ENCODE measurements around the gene NFATC2.

Gene NFATC2

DNA sequence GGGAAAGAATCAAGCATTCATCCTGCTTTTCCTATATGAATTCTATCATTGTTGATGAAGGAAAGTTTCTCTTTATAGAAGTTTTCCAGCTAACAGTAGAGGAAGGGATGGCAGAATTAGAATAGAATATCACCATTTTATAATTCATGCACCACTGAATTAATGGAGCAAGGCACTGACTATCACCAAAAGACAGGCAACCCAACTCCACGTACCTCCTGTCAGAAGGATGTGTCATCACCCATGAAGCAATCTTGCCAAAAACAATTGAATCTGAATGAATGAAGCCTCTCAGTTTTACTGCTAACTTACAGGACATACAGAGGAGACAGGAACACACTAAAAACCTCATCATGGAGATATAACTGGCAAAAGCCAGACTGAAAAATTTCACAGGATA, 122.4 kb downstream of the NFATC2 start:
- H3K27ac ChIP-seq (ENCODE audit: low read length), result no peak overlapping the region
- H3K9me3 ChIP-seq (ENCODE audit: control insufficient read depth in 2 of 2, low read length in 2 of 2), result no peaks in the 10 kb centered on the region
- H3K27me3 ChIP-seq (ENCODE audit: control insufficient read depth in 1 of 2, insufficient read depth in 2 of 2, low read length in 2 of 2), result no peaks in the 10 kb centered on the region
- no peaks in the 10 kb centered on the region for H3K4me1 ChIP-seq (ENCODE audit: control insufficient read depth, insufficient read depth, low read length)
- H3K36me3 ChIP-seq (ENCODE audit: control insufficient read depth in 2 of 2, insufficient read depth in 2 of 2, low read length in 2 of 2), result no peaks in the 10 kb centered on the region
- H3K4me3 ChIP-seq (ENCODE audit: low read length in 2 of 2), result no peak overlapping the region
- no peak overlapping the region for H3K9ac ChIP-seq (ENCODE audit: low read length in 2 of 2)

DNA sequence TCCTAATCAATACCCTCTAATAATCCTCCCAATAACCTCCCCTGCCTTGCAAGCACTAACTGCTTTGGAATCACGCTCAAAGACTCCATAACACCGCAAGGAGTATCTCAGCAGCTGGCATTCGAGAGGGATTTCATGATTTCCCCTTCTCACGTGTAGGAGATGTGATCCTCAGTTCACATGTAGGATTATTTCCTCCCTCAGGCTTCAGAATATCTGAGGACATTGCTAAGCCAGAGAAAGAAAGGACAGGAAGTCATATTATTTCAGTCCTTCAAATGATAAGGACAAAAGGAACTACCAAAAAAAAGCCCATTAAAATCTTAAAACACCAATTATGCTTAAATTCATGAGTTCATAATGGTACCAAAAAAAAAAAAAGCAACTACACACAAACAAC, 122.9 kb downstream of the NFATC2 start:
- Histone ChIP-seq H3K4me3 (ENCODE audit: low read length in 2 of 2) (no peak overlapping the region), H3K27me3 (ENCODE audit: control insufficient read depth in 1 of 2, insufficient read depth in 2 of 2, low read length in 2 of 2) (no peaks in the 10 kb centered on the region), H3K27ac (ENCODE audit: low read length) (no peak overlapping the region), H3K4me1 (ENCODE audit: control insufficient read depth, insufficient read depth, low read length) (no peaks in the 10 kb centered on the region), H3K36me3 (ENCODE audit: control insufficient read depth in 2 of 2, insufficient read depth in 2 of 2, low read length in 2 of 2) (no peaks in the 10 kb centered on the region), H3K9me3 (ENCODE audit: control insufficient read depth in 2 of 2, low read length in 2 of 2) (no peaks in the 10 kb centered on the region), H3K9ac (ENCODE audit: low read length in 2 of 2) (no peak overlapping the region)

DNA sequence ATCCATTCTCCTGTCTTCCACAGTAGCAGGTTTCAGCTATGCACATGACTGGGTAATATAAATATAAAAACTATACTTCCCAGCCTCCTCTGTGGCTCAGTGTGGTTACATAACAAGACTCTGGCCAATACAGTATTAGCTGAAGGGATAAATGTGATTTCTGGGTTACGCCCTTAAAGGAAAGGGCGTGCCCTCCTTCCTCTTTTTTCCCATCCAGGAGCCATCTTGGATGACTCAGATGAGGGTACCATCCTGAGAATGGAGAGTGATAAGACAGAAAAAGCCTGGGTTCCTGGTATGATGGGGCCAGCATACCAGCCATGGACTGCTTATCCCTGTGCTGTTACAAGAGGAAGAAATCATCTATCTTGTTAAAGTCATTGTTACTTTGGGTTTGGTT, 123.3 kb downstream of the NFATC2 start:
- no peak overlapping the region for H3K9ac ChIP-seq (ENCODE audit: low read length in 2 of 2)
- H3K4me1 ChIP-seq (ENCODE audit: control insufficient read depth, insufficient read depth, low read length), result no peaks in the 10 kb centered on the region
- no peaks in the 10 kb centered on the region for H3K27me3 ChIP-seq (ENCODE audit: control insufficient read depth in 1 of 2, insufficient read depth in 2 of 2, low read length in 2 of 2)
- H3K9me3 ChIP-seq (ENCODE audit: control insufficient read depth in 2 of 2, low read length in 2 of 2), result no peaks in the 10 kb centered on the region
- H3K36me3 ChIP-seq (ENCODE audit: control insufficient read depth in 2 of 2, insufficient read depth in 2 of 2, low read length in 2 of 2), result no peaks in the 10 kb centered on the region
- H3K4me3 ChIP-seq (ENCODE audit: low read length in 2 of 2), result no peak overlapping the region
- no peak overlapping the region for H3K27ac ChIP-seq (ENCODE audit: low read length)

DNA sequence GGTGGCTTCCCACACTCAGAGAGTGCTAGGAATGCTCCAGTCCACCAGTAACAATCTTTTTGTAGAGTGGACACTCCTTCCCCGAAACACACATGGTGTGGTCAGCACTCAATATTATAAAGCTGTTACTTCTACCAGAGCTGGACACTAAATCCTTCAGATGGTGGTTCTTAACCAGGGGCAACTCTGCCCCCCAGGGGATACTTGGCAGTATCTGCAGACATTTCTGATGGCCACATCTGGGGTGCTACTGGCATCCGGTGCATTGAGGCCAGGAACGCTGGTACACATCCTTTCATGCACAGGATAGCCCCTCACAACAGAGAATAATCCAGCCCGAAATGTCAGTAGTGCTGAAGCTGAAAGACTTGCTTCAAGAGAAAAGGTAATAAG, 124.4 kb downstream of the NFATC2 start:
- Histone ChIP-seq H3K27me3 (ENCODE audit: control insufficient read depth in 1 of 2, insufficient read depth in 2 of 2, low read length in 2 of 2) (no peaks in the 10 kb centered on the region), H3K4me1 (ENCODE audit: control insufficient read depth, insufficient read depth, low read length) (peaks cover 4% of the 10 kb centered on the region), H3K9me3 (ENCODE audit: control insufficient read depth in 2 of 2, low read length in 2 of 2) (no peaks in the 10 kb centered on the region), H3K4me3 (ENCODE audit: low read length in 2 of 2) (no peak overlapping the region), H3K27ac (ENCODE audit: low read length) (no peak overlapping the region), H3K9ac (ENCODE audit: low read length in 2 of 2) (no peak overlapping the region), H3K36me3 (ENCODE audit: control insufficient read depth in 2 of 2, insufficient read depth in 2 of 2, low read length in 2 of 2) (no peaks in the 10 kb centered on the region)

DNA sequence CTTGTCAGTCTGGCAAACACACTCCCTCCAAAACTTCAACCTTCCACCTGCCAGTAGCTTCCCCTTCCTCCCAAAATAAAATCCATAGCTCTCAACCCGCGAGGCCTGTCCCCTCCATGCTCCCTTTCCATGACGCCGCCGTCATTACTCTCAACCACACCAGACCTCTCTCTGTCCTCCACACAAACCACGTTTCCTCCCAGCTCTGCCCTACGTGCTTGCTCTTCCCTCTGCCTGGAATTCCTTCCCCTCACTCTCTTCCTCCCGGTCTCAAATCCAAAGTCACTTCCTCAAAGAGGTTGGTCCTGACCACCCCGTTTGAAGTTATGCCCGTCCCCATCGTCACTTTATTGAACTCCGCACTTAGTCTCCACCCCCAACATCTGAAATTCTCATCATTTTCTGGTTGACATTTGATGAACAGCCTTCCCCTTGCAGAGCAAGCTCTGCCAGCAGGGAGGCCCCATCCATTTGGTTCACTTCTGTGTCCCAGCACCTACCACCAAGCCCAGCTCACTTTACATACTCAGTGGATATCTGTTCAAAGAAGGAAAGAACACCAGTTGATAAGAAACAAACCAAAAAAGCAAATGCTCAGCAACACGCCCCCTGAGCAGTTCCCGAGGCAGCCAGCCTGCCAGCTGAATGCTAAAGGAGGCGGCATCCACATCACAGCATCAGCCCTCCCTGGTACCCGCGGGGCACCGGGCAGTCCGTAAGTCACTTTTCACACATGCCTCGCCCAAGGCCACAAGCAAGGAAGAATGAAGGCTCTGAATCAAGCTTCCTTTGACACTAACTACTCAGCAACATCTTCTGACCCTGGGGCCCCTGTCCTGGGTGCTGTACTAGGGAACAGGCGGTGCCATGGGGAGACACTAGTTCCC, 125.0 kb downstream of the NFATC2 start:
- H3K4me3 ChIP-seq (ENCODE audit: low read length in 2 of 2), result no peak overlapping the region
- H3K36me3 ChIP-seq (ENCODE audit: control insufficient read depth in 2 of 2, insufficient read depth in 2 of 2, low read length in 2 of 2), result no peaks in the 10 kb centered on the region
- H3K27ac ChIP-seq (ENCODE audit: low read length), result no peak overlapping the region
- H3K9ac ChIP-seq (ENCODE audit: low read length in 2 of 2), result no peak overlapping the region
- no peaks in the 10 kb centered on the region for H3K27me3 ChIP-seq (ENCODE audit: control insufficient read depth in 1 of 2, insufficient read depth in 2 of 2, low read length in 2 of 2)
- no peaks in the 10 kb centered on the region for H3K9me3 ChIP-seq (ENCODE audit: control insufficient read depth in 2 of 2, low read length in 2 of 2)
- peaks cover 9% of the 10 kb centered on the region for H3K4me1 ChIP-seq (ENCODE audit: control insufficient read depth, insufficient read depth, low read length)

DNA sequence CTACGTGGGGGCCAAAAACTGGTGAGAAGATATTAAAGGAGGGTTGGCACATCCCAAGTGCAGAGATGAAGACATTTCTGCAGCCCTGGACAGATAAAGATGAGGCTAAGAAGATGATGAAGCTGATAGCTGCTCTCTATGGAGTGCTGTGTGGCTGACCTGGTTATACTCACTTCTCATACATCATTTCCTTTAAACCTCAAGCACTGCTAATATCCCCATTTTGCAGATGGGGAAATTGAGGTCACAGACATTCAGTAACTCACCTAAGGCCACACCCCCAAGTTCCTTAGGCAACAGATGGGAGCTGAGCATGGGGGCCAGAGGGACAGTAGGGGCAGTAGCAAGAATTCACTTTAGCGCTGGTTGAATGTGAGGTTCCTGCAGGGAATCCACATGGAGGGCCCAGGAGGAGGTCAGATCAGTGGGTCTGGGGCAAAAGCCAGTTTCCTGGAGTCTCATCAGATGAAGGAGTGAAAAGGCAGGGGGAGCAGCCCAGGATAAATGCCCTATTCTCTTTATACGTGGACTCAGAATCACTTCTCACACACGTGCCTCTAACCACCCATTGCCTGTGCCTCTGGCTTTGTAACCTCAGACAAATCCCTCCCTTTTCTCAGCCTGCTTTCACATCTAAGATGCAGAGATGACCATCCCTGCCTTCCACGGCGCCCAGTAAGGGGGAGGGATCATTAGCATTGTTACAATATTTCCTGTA, 125.8 kb downstream of the NFATC2 start:
- Histone ChIP-seq H3K4me1 (ENCODE audit: control insufficient read depth, insufficient read depth, low read length) (peaks cover 14% of the 10 kb centered on the region), H3K36me3 (ENCODE audit: control insufficient read depth in 2 of 2, insufficient read depth in 2 of 2, low read length in 2 of 2) (no peaks in the 10 kb centered on the region), H3K27ac (ENCODE audit: low read length) (no peak overlapping the region)

DNA sequence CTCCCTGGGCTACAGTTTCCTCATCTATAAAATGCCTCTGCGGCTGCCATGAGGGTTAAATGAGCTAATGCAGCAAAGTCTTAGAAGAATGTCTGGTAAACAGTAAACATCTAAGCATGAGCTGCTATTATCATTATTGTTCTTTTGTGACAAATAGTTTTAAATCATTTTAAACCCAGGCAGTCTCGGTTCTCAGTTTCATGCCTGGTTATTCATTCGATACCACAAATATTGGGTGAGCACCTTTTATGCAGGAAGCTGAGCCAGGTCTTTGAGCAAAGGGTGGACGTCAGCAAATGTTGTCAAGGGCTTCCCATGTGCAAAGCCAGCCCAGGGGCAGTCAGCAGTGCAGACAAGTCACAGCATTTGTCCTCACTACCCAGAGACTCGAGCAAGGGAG, 128.7 kb downstream of the NFATC2 start:
- no peak overlapping the region for H3K27ac ChIP-seq (ENCODE audit: low read length)
- peaks cover 14% of the 10 kb centered on the region for H3K4me1 ChIP-seq (ENCODE audit: control insufficient read depth, insufficient read depth, low read length)
- H3K4me3 ChIP-seq (ENCODE audit: low read length in 2 of 2), result no peak overlapping the region

More for the DNA sequence above, 125.8 kb downstream of the NFATC2 start:
- H3K9me3 ChIP-seq (ENCODE audit: control insufficient read depth in 2 of 2, low read length in 2 of 2), result no peaks in the 10 kb centered on the region
- no peak overlapping the region for H3K4me3 ChIP-seq (ENCODE audit: low read length in 2 of 2)
- no peaks in the 10 kb centered on the region for H3K27me3 ChIP-seq (ENCODE audit: control insufficient read depth in 1 of 2, insufficient read depth in 2 of 2, low read length in 2 of 2)
- no peak overlapping the region for H3K9ac ChIP-seq (ENCODE audit: low read length in 2 of 2)

DNA sequence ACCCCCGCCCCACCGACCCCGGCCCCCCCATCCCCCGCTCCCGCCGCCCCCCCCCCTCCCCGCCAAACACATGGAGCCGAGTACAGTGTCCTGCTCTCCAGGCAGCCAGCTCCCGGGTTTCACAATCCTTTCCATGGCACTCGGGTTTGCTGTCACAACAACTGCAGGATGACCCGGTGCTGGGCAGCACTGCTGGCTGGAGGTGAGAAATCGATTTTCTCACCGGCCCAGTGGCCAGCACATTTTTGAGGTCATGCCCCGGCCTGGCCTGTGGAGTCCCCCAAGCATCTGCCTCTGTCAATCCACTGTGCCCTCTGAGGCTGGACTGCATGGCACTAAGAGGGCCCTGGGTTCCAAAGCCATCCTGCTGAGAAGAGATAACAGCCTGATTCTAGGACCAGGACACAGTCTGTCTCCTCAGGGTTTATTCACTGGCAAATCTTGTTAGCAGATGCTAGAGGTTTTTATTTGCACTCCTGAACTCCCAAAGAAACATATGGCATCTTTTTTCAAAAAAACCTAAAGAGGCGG, 129.5 kb downstream of the NFATC2 start:
- H3K4me1 ChIP-seq (ENCODE audit: control insufficient read depth, insufficient read depth, low read length), result peaks cover 14% of the 10 kb centered on the region
- H3K27me3 ChIP-seq (ENCODE audit: control insufficient read depth in 1 of 2, insufficient read depth in 2 of 2, low read length in 2 of 2), result no peaks in the 10 kb centered on the region
- peak overlapping the region in 1 of 2 donors; percentile 29 for H3K9ac ChIP-seq (ENCODE audit: low read length in 2 of 2)
- H3K9me3 ChIP-seq (ENCODE audit: control insufficient read depth in 2 of 2, low read length in 2 of 2), result no peaks in the 10 kb centered on the region
- H3K36me3 ChIP-seq (ENCODE audit: control insufficient read depth in 2 of 2, insufficient read depth in 2 of 2, low read length in 2 of 2), result peaks cover 0 to 6% of the 10 kb centered on the region in 2 donors
- H3K27ac ChIP-seq (ENCODE audit: low read length), result no peak overlapping the region
- no peak overlapping the region for H3K4me3 ChIP-seq (ENCODE audit: low read length in 2 of 2)

More for the DNA sequence above, 128.7 kb downstream of the NFATC2 start:
- Histone ChIP-seq H3K9me3 (ENCODE audit: control insufficient read depth in 2 of 2, low read length in 2 of 2) (no peaks in the 10 kb centered on the region), H3K9ac (ENCODE audit: low read length in 2 of 2) (no peak overlapping the region), H3K27me3 (ENCODE audit: control insufficient read depth in 1 of 2, insufficient read depth in 2 of 2, low read length in 2 of 2) (no peaks in the 10 kb centered on the region), H3K36me3 (ENCODE audit: control insufficient read depth in 2 of 2, insufficient read depth in 2 of 2, low read length in 2 of 2) (peaks cover 0 to 6% of the 10 kb centered on the region in 2 donors)

DNA sequence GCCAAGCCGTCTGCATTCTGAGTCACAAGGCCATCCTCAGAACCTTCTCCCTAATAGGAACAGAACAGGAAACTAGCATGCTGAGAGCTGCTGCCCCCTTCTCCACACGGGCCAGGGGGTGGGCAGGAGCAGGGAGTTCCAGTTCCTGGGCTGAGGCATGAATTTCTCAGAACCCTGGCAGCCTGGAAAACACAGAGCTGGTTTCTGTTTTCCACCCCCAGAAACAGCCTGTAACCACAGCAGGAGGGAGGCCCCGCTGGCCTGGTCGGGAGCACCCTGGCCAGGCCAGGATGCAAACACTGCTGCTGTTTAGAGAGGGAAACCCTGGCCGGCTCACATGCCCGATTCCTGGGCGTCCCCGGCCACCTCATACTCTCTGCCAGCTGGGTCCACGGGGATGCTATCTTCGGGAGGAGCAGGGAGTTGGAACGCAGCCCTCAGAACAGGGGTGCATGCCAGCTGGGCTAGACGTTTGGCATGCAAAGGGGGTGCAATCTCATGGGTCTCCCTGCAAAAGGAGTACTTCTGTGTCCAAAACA, 130.1 kb downstream of the NFATC2 start:
- peaks cover 0 to 6% of the 10 kb centered on the region in 2 donors for H3K36me3 ChIP-seq (ENCODE audit: control insufficient read depth in 2 of 2, insufficient read depth in 2 of 2, low read length in 2 of 2)
- no peaks in the 10 kb centered on the region for H3K27me3 ChIP-seq (ENCODE audit: control insufficient read depth in 1 of 2, insufficient read depth in 2 of 2, low read length in 2 of 2)
- no peaks in the 10 kb centered on the region for H3K9me3 ChIP-seq (ENCODE audit: control insufficient read depth in 2 of 2, low read length in 2 of 2)
- H3K4me3 ChIP-seq (ENCODE audit: low read length in 2 of 2), result peak overlapping the region in 1 of 2 donors; percentile 49
- peaks cover 14% of the 10 kb centered on the region for H3K4me1 ChIP-seq (ENCODE audit: control insufficient read depth, insufficient read depth, low read length)
- peak overlapping the region in 1 of 2 donors; percentile 26 for H3K9ac ChIP-seq (ENCODE audit: low read length in 2 of 2)
- peak overlapping the region; percentile 60 for H3K27ac ChIP-seq (ENCODE audit: low read length)

DNA sequence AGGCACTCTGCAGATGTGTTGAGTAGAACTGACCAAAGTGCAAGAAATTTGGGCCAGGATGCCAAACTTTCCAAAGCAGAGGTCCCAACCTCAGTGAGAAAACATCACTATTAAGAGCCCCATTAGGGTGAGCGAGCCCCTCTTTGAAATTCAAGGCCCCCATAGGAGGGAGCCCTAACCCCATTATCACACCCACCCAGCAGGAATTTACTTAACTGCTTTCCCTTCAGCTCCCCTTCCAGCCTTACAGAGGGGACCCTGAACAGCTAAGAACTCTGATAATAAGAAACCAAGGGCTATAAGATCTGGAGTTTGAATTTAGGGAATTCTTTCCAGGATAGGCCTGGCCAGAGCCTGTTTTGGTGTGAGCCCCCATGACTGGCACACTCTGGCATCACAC, 130.6 kb downstream of the NFATC2 start:
- Histone ChIP-seq H3K27ac (ENCODE audit: low read length) (peak overlapping the region; percentile 60), H3K4me3 (ENCODE audit: low read length in 2 of 2) (peak overlapping the region in 1 of 2 donors; percentile 49), H3K4me1 (ENCODE audit: control insufficient read depth, insufficient read depth, low read length) (peaks cover 14% of the 10 kb centered on the region), H3K36me3 (ENCODE audit: control insufficient read depth in 2 of 2, insufficient read depth in 2 of 2, low read length in 2 of 2) (peaks cover 0 to 6% of the 10 kb centered on the region in 2 donors), H3K9me3 (ENCODE audit: control insufficient read depth in 2 of 2, low read length in 2 of 2) (no peaks in the 10 kb centered on the region), H3K27me3 (ENCODE audit: control insufficient read depth in 1 of 2, insufficient read depth in 2 of 2, low read length in 2 of 2) (no peaks in the 10 kb centered on the region), H3K9ac (ENCODE audit: low read length in 2 of 2) (peak overlapping the region in 1 of 2 donors; percentile 26)

Measured in stomach smooth muscle (tissue), 2 donors.